H9 (cell line): ENCODE measurements around the gene PLEKHA7. TPM values are rescaled to one million over a fixed set of nuclear protein-coding genes. Genes with fewer than 3 reads are reported as not detected.

Experiments used
- DNase-seq: peaks from one replicate; pipeline ENCODE4 v3.0.0-alpha.2; 2017
- H2AFZ ChIP-seq: one replicate; pipeline ENCODE4 v1.6.1; 2013; ENCODE audit warnings: mild to moderate bottlenecking, low read length, control low read depth, moderate library complexity
- H2AK5ac ChIP-seq: 2 replicates; pipeline ENCODE4 v1.6.1; 2013; ENCODE audit warnings: low read length, control low read depth, mixed read lengths; ENCODE audit not compliant: insufficient read length
- H2BK120ac ChIP-seq: one replicate; pipeline ENCODE4 v1.6.1; 2013; ENCODE audit warnings: low read depth, mild to moderate bottlenecking, low read length, control low read depth, inconsistent platforms; ENCODE audit not compliant: poor library complexity, severe bottlenecking
- H2BK12ac ChIP-seq: 2 replicates; pipeline ENCODE4 v1.6.1; 2013; ENCODE audit warnings: low read length, control low read depth, mixed read lengths, low read depth; ENCODE audit not compliant: insufficient read length
- H2BK15ac ChIP-seq: 2 replicates; pipeline ENCODE4 v1.6.1; 2013; ENCODE audit warnings: low read depth, low read length, control low read depth
- H2BK20ac ChIP-seq: one replicate; pipeline ENCODE4 v1.6.1; 2013; ENCODE audit warnings: low read depth, mild to moderate bottlenecking, low read length, control low read depth, inconsistent platforms; ENCODE audit not compliant: poor library complexity, severe bottlenecking
- H2BK5ac ChIP-seq: 2 replicates; pipeline ENCODE4 v1.6.1; 2013; ENCODE audit warnings: low read length, control low read depth, mixed read lengths; ENCODE audit not compliant: insufficient read length
- H3K14ac ChIP-seq: 2 replicates; pipeline ENCODE4 v1.6.1; 2013; ENCODE audit warnings: low read length, control low read depth; ENCODE audit not compliant: insufficient read depth
- H3K18ac ChIP-seq: 2 replicates; pipeline ENCODE4 v1.6.1; 2013; ENCODE audit warnings: low read depth, mild to moderate bottlenecking, mixed read lengths, low read length, control low read depth; ENCODE audit not compliant: insufficient read length
- H3K23ac ChIP-seq: 2 replicates; pipeline ENCODE4 v1.6.1; 2013; ENCODE audit warnings: low read length, control low read depth, mixed read lengths, low read depth; ENCODE audit not compliant: insufficient read length
- H3K23me2 ChIP-seq: 2 replicates; pipeline ENCODE4 v1.6.1; 2013; ENCODE audit warnings: low read depth, mild to moderate bottlenecking, mixed read lengths, low read length, control low read depth; ENCODE audit not compliant: insufficient read length, poor library complexity, severe bottlenecking
- H3K27ac ChIP-seq: 2 replicates; pipeline ENCODE4 v1.5.1; 2013; ENCODE audit warnings: low read length, control low read depth, mixed read lengths, low read depth; ENCODE audit not compliant: insufficient read length
- H3K27me3 ChIP-seq: 2 replicates; pipeline ENCODE4 v1.6.1; 2013; ENCODE audit warnings: low read length, control low read depth, inconsistent platforms; ENCODE audit not compliant: insufficient read depth
- H3K4ac ChIP-seq: 2 replicates; pipeline ENCODE4 v1.6.1; 2013; ENCODE audit warnings: low read depth, mild to moderate bottlenecking, control low read depth, inconsistent platforms, low read length, moderate library complexity
- H3K4me1 ChIP-seq: 2 replicates; pipeline ENCODE4 v1.6.1; 2013; ENCODE audit warnings: low read length, control low read depth, inconsistent platforms; ENCODE audit not compliant: insufficient read depth
- H3K4me2 ChIP-seq: 2 replicates; pipeline ENCODE4 v1.6.1; 2013; ENCODE audit warnings: low read length, control low read depth, mixed read lengths; ENCODE audit not compliant: insufficient read length, insufficient read depth
- H3K56ac ChIP-seq: 2 replicates; pipeline ENCODE4 v1.6.1; 2013; ENCODE audit warnings: low read depth, mild to moderate bottlenecking, mixed read lengths, low read length, control low read depth; ENCODE audit not compliant: insufficient read length
- H3K79me1 ChIP-seq: 2 replicates; pipeline ENCODE4 v1.6.1; 2013; ENCODE audit warnings: low read depth, mild to moderate bottlenecking, moderate library complexity, low read length, control low read depth, inconsistent platforms; ENCODE audit not compliant: insufficient read depth, poor library complexity, severe bottlenecking
- H3K79me2 ChIP-seq: 2 replicates; pipeline ENCODE4 v1.6.1; 2013; ENCODE audit warnings: low read length, control low read depth, inconsistent platforms; ENCODE audit not compliant: insufficient read depth
- H3K9ac ChIP-seq: 2 replicates; pipeline ENCODE4 v1.6.1; 2013; ENCODE audit warnings: low read length, control low read depth, mixed read lengths; ENCODE audit not compliant: insufficient read length; ENCODE audit errors: extremely low read depth
- H3K9me3 ChIP-seq: one replicate; pipeline ENCODE4 v1.6.1; 2013; ENCODE audit warnings: low read depth, low read length, inconsistent platforms; ENCODE audit not compliant: control insufficient read depth
- H3T11ph ChIP-seq: one replicate; pipeline ENCODE4 v1.6.1; 2013; ENCODE audit warnings: mild to moderate bottlenecking, low read length, control low read depth, inconsistent platforms
- H4K20me1 ChIP-seq: one replicate; pipeline ENCODE4 v1.6.1; 2013; ENCODE audit not compliant: control insufficient read depth, insufficient read length, insufficient read depth
- H4K5ac ChIP-seq: 2 replicates; pipeline ENCODE4 v1.6.1; 2013; ENCODE audit warnings: low read depth, mild to moderate bottlenecking, mixed read lengths, low read length, control low read depth; ENCODE audit not compliant: insufficient read length
- H4K8ac ChIP-seq: replicated peaks from 2 replicates; pipeline ENCODE4 v1.6.1; 2013; ENCODE audit warnings: low read length, control low read depth, mixed read lengths, low read depth; ENCODE audit not compliant: insufficient read length
- H4K91ac ChIP-seq: 2 replicates; pipeline ENCODE4 v1.6.1; 2013; ENCODE audit warnings: low read depth, mild to moderate bottlenecking, moderate library complexity, mixed read lengths, low read length, control low read depth; ENCODE audit not compliant: insufficient read length
- H3K27ac Mint-ChIP-seq, 3 experiments: 2 replicates in 2 of 3; 3 replicates in 1 of 3; pipeline ENCODE4 v1.8.0; 2020 to 2021; ENCODE audit warnings: mixed read lengths in 3 of 3, mild to moderate bottlenecking in 1 of 3, moderate library complexity in 1 of 3
- H3K27me3 Mint-ChIP-seq: 2 replicates; pipeline ENCODE4 v1.8.0; 2021; ENCODE audit warnings: low read depth, mild to moderate bottlenecking, moderate library complexity, mixed read lengths
- H3K36me3 Mint-ChIP-seq, 3 experiments: 2 replicates in 2 of 3; 3 replicates in 1 of 3; pipeline ENCODE4 v1.8.0; 2020 to 2021; ENCODE audit warnings: low read depth in 3 of 3, mixed read lengths in 3 of 3; ENCODE audit not compliant: insufficient read depth in 1 of 3
- H3K4me1 Mint-ChIP-seq, 2 experiments: 2 replicates each; pipeline ENCODE4 v1.8.0; 2020; ENCODE audit warnings: mixed read lengths in 2 of 2
- H3K4me3 Mint-ChIP-seq, 2 experiments: 2 replicates in 1 of 2; 3 replicates in 1 of 2; pipeline ENCODE4 v1.8.0; 2020 to 2021; ENCODE audit warnings: mild to moderate bottlenecking in 2 of 2, mixed read lengths in 2 of 2, moderate library complexity in 1 of 2
- H3K9me3 Mint-ChIP-seq, 2 experiments: 2 replicates in 1 of 2; 3 replicates in 1 of 2; pipeline ENCODE4 v1.8.0; 2020; ENCODE audit warnings: mild to moderate bottlenecking in 2 of 2, mixed read lengths in 2 of 2, moderate library complexity in 1 of 2
- WGBS: extraction: QIAGEN DNeasy Blood & Tissue Kit; methylation state at CpG from one replicate; pipeline ENCODE4 v1.1.7; 2013; ENCODE audit warnings: missing lambda C conversion rate, low lambda C conversion rate, mixed read lengths; ENCODE audit not compliant: insufficient read length; ENCODE audit errors: extremely low coverage; 5-methylcytosine and 5-hydroxymethylcytosine counted together
- total RNA-seq: library from RNA; stranded (reverse); gene quantifications from 2 replicates; pipeline ENCODE4 v1.2.1, GENCODE V29; 2021
- TF ChIP-seq, protein P1 (sequence below): fragments of 200-600 bp; sonication (generic); conservative IDR thresholded peaks from 3 replicates; pipeline ENCODE4 v1.8.0; 2021; ENCODE audit warnings: antibody characterized with exemption, mild to moderate bottlenecking

PLEKHA7 gene
- total RNA-seq, 1 experiment from 2014 or later = 21.0 TPM

DNA sequence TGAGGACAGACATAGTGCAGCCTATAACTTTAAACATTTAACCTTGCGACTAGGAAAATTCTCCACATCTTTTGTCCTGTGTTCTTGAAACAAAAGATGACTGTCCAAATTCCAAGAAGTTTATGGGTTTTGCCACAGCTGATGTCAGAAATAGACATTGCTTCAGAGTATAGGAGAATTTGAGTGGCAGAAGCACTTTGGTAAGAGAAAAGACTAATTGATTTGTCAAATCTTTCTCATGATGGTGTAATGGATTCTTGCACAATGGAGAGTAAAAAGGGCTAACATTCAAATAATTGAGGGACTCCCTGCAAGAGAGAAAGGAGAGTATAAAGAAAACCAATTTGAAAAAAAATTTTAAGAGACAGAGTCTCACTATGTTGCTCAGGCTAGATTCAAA lies 250.5 kb downstream of the PLEKHA7 start:
- Mint-ChIP-seq H3K27ac (no peak overlapping the region), H3K27me3 (no peaks in the 10 kb centered on the region; the same call in 1 of the 2 replicates), H3K9me3 (no peaks in the 10 kb centered on the region), H3K4me3 (no peak overlapping the region), H3K4me1 (no peaks in the 10 kb centered on the region), H3K36me3 (peaks cover 0 to 4% (median 0%) of the 10 kb centered on the region in 3 experiments; a peak in 3 of 7 replicates)
- Histone ChIP-seq H3K18ac (no peak overlapping the region), H4K5ac (no peak overlapping the region), H2BK20ac (no peak overlapping the region), H2AFZ (no peak overlapping the region), H4K91ac (no peak overlapping the region), H3K4me1 (no peaks in the 10 kb centered on the region), H3K27ac (no peak overlapping the region), H3K4me2 (no peak overlapping the region), H3K23me2 (no peaks in the 10 kb centered on the region), H4K8ac (no peak overlapping the region), H3K56ac (no peak overlapping the region), H2BK5ac (no peak overlapping the region), H3K27me3 (no peaks in the 10 kb centered on the region), H2BK15ac (no peak overlapping the region), H4K20me1 (no peaks in the 10 kb centered on the region), H3K23ac (no peak overlapping the region), H3T11ph (no peak overlapping the region), H2BK120ac (no peak overlapping the region), H3K9me3 (no peaks in the 10 kb centered on the region), H3K4ac (no peak overlapping the region), H3K9ac (no peak overlapping the region), H3K79me1 (no peaks in the 10 kb centered on the region), H3K14ac (no peak overlapping the region), H2BK12ac (no peak overlapping the region), H3K79me2 (no peaks in the 10 kb centered on the region), H2AK5ac (no peak overlapping the region)
- DNase-seq = no peak
- no CpG with 5 or more reads among the region's 1 CpG for WGBS
- TF ChIP-seq, protein P1, sequence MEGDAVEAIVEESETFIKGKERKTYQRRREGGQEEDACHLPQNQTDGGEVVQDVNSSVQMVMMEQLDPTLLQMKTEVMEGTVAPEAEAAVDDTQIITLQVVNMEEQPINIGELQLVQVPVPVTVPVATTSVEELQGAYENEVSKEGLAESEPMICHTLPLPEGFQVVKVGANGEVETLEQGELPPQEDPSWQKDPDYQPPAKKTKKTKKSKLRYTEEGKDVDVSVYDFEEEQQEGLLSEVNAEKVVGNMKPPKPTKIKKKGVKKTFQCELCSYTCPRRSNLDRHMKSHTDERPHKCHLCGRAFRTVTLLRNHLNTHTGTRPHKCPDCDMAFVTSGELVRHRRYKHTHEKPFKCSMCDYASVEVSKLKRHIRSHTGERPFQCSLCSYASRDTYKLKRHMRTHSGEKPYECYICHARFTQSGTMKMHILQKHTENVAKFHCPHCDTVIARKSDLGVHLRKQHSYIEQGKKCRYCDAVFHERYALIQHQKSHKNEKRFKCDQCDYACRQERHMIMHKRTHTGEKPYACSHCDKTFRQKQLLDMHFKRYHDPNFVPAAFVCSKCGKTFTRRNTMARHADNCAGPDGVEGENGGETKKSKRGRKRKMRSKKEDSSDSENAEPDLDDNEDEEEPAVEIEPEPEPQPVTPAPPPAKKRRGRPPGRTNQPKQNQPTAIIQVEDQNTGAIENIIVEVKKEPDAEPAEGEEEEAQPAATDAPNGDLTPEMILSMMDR = no peak
